WTC11 (cell line): ENCODE data around the gene LRRN1.

Experiments used
- CTCF ChIP-seq: fragments of 200-600 bp; IDR thresholded peaks from 2 replicates; pipeline ENCODE4 v1.8.0; 2022; ENCODE audit warnings: antibody characterized with exemption
- MAX ChIP-seq: sonication (generic); formaldehyde crosslinking; IDR thresholded peaks from 2 replicates; pipeline ENCODE4 v1.8.0; 2022; ENCODE audit warnings: mild to moderate bottlenecking, missing genetic modification reagents
- NR2C2 ChIP-seq: sonication (generic); formaldehyde crosslinking; IDR thresholded peaks from 2 replicates; pipeline ENCODE4 v1.8.0; 2022; ENCODE audit warnings: mild to moderate bottlenecking, missing genetic modification reagents

GRCh38 chr3:3816034-3816433 is 16.8 kb downstream of the LRRN1 start:
- no peak for TF ChIP-seq CTCF
- TF ChIP-seq NR2C2 (CRISPR knock-in tag): no peak
- TF ChIP-seq MAX (CRISPR knock-in tag): no peak
